Ishikawa (cell line): ENCODE measurements around the gene RNF183.

ENCODE experiments used
- CEBPB ChIP-seq: IDR thresholded peaks from 2 replicates; pipeline ENCODE4 v1.6.1; 2012
- CREB1 ChIP-seq: IDR thresholded peaks from 2 replicates; pipeline ENCODE4 v1.6.1; 2012; ENCODE audit warnings: low read depth
- EGR1 ChIP-seq: IDR thresholded peaks from 2 replicates; pipeline ENCODE4 v1.6.1; 2012
- EP300 ChIP-seq: IDR thresholded peaks from 2 replicates; pipeline ENCODE4 v1.6.1; 2012; ENCODE audit warnings: borderline replicate concordance
- FOXM1 ChIP-seq: IDR thresholded peaks from 2 replicates; pipeline ENCODE4 v1.6.1; 2012; ENCODE audit warnings: low read depth, borderline replicate concordance
- NFIC ChIP-seq: IDR thresholded peaks from 2 replicates; pipeline ENCODE4 v1.6.1; 2012
- RAD21 ChIP-seq: IDR thresholded peaks from 2 replicates; pipeline ENCODE4 v1.6.1; 2012; ENCODE audit warnings: low read depth
- TAF1 ChIP-seq: IDR thresholded peaks from 2 replicates; pipeline ENCODE4 v1.6.1; 2012; ENCODE audit warnings: low read depth, mild to moderate bottlenecking
- TCF12 ChIP-seq: IDR thresholded peaks from 2 replicates; pipeline ENCODE4 v1.6.1; 2012; ENCODE audit warnings: low read depth
- TEAD4 ChIP-seq: IDR thresholded peaks from 2 replicates; pipeline ENCODE4 v1.6.1; 2012
- USF1 ChIP-seq: IDR thresholded peaks from 2 replicates; pipeline ENCODE4 v1.6.1; 2012
- YY1 ChIP-seq: IDR thresholded peaks from 2 replicates; pipeline ENCODE4 v1.6.1; 2012; ENCODE audit warnings: low read depth
- ZBTB7A ChIP-seq: IDR thresholded peaks from 2 replicates; pipeline ENCODE4 v1.6.1; 2012; ENCODE audit warnings: low read depth
- TF ChIP-seq, protein P1 (sequence below): IDR thresholded peaks from 2 replicates; pipeline ENCODE4 v1.6.1; 2012
- TF ChIP-seq, protein P2 (sequence below): IDR thresholded peaks from 2 replicates; pipeline ENCODE4 v1.6.1; 2012; ENCODE audit warnings: low read depth, mild to moderate bottlenecking

The RNF183 gene

GRCh38 chr9:113331780-113332179 is 28.6 kb upstream of the RNF183 start:
- TF ChIP-seq CEBPB (no peak), RAD21 (no peak), TAF1 (no peak), EGR1 (no peak), EP300 (no peak), CREB1 (no peak), TCF12 (no peak), YY1 (no peak), USF1 (no peak), ZBTB7A (no peak), FOXM1 (no peak), TEAD4 (no peak), NFIC (no peak)
- TF ChIP-seq, protein P1, sequence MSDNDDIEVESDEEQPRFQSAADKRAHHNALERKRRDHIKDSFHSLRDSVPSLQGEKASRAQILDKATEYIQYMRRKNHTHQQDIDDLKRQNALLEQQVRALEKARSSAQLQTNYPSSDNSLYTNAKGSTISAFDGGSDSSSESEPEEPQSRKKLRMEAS, result no peak
- TF ChIP-seq, protein P2, sequence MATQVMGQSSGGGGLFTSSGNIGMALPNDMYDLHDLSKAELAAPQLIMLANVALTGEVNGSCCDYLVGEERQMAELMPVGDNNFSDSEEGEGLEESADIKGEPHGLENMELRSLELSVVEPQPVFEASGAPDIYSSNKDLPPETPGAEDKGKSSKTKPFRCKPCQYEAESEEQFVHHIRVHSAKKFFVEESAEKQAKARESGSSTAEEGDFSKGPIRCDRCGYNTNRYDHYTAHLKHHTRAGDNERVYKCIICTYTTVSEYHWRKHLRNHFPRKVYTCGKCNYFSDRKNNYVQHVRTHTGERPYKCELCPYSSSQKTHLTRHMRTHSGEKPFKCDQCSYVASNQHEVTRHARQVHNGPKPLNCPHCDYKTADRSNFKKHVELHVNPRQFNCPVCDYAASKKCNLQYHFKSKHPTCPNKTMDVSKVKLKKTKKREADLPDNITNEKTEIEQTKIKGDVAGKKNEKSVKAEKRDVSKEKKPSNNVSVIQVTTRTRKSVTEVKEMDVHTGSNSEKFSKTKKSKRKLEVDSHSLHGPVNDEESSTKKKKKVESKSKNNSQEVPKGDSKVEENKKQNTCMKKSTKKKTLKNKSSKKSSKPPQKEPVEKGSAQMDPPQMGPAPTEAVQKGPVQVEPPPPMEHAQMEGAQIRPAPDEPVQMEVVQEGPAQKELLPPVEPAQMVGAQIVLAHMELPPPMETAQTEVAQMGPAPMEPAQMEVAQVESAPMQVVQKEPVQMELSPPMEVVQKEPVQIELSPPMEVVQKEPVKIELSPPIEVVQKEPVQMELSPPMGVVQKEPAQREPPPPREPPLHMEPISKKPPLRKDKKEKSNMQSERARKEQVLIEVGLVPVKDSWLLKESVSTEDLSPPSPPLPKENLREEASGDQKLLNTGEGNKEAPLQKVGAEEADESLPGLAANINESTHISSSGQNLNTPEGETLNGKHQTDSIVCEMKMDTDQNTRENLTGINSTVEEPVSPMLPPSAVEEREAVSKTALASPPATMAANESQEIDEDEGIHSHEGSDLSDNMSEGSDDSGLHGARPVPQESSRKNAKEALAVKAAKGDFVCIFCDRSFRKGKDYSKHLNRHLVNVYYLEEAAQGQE, result no peak

DNA sequence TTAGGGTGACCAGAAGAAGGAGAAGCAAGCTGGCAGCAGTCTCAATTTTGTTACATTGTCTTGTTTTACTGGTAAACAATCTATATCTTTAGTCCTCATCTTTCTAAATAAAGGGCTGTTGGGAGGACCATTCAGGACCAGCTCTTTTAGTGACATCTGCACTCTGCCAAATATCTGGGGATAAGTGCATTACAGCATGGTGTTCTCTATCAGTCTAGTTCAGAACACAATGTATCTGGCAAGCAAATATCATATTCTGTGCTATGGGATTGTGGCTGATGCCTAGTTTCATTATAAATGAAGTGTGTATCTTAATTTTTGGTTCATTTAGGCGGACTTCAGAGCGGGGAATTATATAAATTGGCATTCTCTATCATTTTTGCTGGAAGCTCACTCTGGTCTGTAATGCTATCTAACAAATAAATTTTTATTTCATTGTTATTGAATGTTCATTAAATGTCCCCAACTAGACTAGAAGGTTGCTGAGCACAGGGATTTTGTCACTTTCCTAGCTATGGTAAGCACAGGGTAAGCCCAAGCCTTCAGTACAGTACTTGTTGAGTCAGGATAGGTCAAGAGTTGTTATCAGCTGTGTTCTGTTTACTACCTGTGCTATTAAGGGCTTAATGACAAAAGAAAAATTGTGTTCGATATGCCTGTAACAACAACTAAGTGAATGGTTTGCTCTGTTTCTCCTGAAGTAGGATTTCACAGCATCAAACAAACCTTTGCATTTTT is 25.0 kb upstream of the RNF183 start:
- TF ChIP-seq ZBTB7A (no peak), CEBPB (no peak), RAD21 (no peak), NFIC (no peak), TCF12 (no peak), TEAD4 (no peak), CREB1 (no peak), YY1 (no peak), FOXM1 (no peak), EGR1 (no peak), EP300 (no peak), TAF1 (no peak)
- TF ChIP-seq, protein P2, result no peak
- TF ChIP-seq, protein P1, result no peak

- TF ChIP-seq ZBTB7A (no peak), FOXM1 (no peak), TAF1 (no peak), TCF12 (no peak), CEBPB (no peak), YY1 (no peak)
These were observed 23.1 kb upstream of the RNF183 start for GRCh38 chr9:113326230-113326629.

GRCh38 chr9:113322671-113323070 is 19.5 kb upstream of the RNF183 start:
- TF ChIP-seq TEAD4 (no peak), TCF12 (no peak), EGR1 (no peak), CEBPB (no peak), TAF1 (no peak), RAD21 (no peak), EP300 (no peak), FOXM1 (no peak), NFIC (no peak), USF1 (no peak), CREB1 (no peak), ZBTB7A (no peak)
- TF ChIP-seq, protein P2, result no peak
- TF ChIP-seq, protein P1, result no peak
